ENCODE results near the gene MRPS7.

Gene MRPS7

DNA sequence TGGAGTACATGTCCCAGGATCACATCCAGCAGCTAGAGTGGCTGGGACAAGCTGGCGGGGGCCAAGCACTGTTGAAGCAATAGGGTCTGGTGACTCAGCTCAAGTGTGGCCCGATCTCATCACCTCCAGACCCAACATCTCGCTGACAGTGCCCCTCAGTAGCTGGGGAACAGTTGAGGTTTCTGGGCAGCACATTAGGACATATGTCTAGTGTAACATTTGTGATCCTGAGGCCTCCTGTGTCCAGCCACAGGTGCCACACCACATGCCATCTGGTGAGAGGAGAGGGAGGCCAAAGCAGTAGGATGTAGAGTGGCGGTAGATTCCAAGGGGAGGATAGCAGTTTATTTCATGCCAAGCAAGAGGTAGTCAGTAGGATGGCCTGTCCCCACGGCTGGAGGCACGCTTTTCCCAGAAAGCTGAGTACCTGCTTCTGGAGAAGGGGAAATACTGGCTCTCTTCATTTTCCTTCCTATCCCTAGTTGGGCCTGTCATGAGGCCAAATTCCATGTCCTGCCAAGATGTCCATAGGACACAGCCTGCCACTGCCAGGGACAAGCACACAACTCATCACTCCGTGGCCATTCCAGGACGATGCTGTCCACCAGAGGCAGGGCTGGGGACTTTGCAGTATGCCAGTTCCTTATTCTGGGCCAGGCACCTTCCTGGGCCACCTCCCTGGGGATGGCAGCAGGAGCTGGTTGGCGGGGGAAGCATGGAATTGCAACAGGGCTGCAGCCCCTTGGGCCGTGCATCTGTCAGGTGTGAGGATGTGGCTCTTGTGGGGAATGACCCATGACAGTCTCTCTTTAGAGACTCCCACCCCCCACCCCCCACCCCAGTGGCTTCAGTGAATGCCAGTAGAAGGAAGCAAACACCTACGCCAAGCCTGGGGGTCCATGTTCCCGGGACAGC is 24.3 kb upstream of the MRPS7 start:
- TF ChIP-seq CTCF (IDR thresholded peaks at IDR 0.05): no peak
- Histone ChIP-seq H3K4me1 (ENCODE audit: control insufficient read depth in 1 of 2, insufficient read depth in 1 of 2, low read depth in 1 of 2, low read length in 1 of 2) (no peaks in the 10 kb centered on the region), H3K27ac (no peak overlapping the region), H3K9me3 (no peaks in the 10 kb centered on the region), H3K36me3 (peaks cover 95% of the 10 kb centered on the region), H3K27me3 (no peaks in the 10 kb centered on the region), H3K4me3 (ENCODE audit: low read depth in 1 of 2, low read length in 1 of 2) (no peak overlapping the region)

DNA sequence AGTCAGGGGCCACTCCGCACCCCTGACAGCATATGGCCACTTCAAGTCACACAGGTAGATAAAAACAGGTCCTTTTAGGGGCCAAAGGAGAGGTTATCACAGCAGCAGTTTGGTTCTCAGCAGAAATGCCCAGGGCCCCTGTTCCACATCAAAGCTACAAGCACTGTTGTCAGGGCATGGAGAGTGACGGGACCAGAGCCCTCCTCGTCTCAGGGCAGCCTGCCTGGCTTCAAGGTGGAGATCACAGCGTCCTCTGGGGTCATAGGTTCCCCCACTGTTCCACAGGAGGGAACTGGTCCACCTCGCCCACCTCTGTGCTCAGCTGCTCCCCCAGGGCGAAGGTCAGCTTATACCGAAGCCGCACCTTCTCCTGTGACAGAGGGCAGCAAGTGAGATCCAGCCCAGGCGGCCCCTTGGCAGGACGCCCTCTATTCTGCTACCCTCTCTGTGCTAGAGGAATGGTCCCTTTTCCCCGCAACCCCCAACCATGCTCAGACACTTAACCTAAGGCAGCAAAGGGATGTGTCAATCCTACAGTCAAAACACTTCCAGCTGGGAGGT is 23.6 kb upstream of the MRPS7 start:
- H3K4me1 ChIP-seq (ENCODE audit: control insufficient read depth in 1 of 2, insufficient read depth in 1 of 2, low read depth in 1 of 2, low read length in 1 of 2): no peaks in the 10 kb centered on the region
- no peaks in the 10 kb centered on the region for H3K9me3 ChIP-seq
- H3K27me3 ChIP-seq: no peaks in the 10 kb centered on the region
- H3K36me3 ChIP-seq: peaks cover 95% of the 10 kb centered on the region
- H3K27ac ChIP-seq: peak overlapping the region; percentile 17
- H3K4me3 ChIP-seq (ENCODE audit: low read depth in 1 of 2, low read length in 1 of 2): no peak overlapping the region
- no peak for TF ChIP-seq CTCF (IDR thresholded peaks at IDR 0.05)

DNA sequence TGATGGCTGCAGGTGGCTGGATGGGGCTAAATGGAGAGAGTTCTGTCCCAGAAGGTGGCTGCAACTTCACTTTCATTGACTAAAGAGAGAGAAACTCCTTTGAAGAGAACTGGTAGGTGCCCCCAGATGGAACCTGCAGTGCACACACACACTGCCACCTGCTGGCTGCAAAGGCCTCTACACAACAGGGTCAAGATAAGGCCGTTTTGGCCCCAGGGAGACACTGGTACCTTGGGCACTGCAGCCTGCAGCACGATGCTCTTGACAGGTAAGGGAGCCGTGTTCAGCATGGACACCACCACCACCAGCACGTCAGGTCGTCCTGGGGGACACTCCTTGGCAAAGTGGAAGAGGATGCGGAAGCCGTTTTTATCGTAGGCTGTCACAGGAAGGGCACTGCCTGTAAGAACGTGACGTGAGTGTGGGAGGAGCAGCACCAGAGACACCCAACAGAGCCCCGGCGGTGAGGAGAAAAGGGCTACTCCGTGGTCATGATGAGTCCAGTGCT is 22.9 kb upstream of the MRPS7 start:
- Histone ChIP-seq H3K27ac (peak overlapping the region; percentile 17), H3K36me3 (peaks cover 98% of the 10 kb centered on the region), H3K9me3 (no peaks in the 10 kb centered on the region), H3K4me3 (ENCODE audit: low read depth in 1 of 2, low read length in 1 of 2) (no peak overlapping the region), H3K27me3 (no peaks in the 10 kb centered on the region), H3K4me1 (ENCODE audit: control insufficient read depth in 1 of 2, insufficient read depth in 1 of 2, low read depth in 1 of 2, low read length in 1 of 2) (peaks cover 0 to under 1% of the 10 kb centered on the region in 2 experiments)
- peak; percentile 67 for TF ChIP-seq CTCF (IDR thresholded peaks at IDR 0.05)

- H3K4me1 ChIP-seq (ENCODE audit: control insufficient read depth in 1 of 2, insufficient read depth in 1 of 2, low read depth in 1 of 2, low read length in 1 of 2): peaks cover 5 to 6% of the 10 kb centered on the region in 2 experiments
- peak overlapping the region; percentile 17 for H3K27ac ChIP-seq
- no peaks in the 10 kb centered on the region for H3K27me3 ChIP-seq
- no peak overlapping the region for H3K4me3 ChIP-seq (ENCODE audit: low read depth in 1 of 2, low read length in 1 of 2)
- peaks cover 99% of the 10 kb centered on the region for H3K36me3 ChIP-seq
- no peaks in the 10 kb centered on the region for H3K9me3 ChIP-seq
- TF ChIP-seq CTCF (IDR thresholded peaks at IDR 0.05): no peak
Observed at GRCh38 chr17:75239214-75239613, 22.5 kb upstream of the MRPS7 start.

DNA sequence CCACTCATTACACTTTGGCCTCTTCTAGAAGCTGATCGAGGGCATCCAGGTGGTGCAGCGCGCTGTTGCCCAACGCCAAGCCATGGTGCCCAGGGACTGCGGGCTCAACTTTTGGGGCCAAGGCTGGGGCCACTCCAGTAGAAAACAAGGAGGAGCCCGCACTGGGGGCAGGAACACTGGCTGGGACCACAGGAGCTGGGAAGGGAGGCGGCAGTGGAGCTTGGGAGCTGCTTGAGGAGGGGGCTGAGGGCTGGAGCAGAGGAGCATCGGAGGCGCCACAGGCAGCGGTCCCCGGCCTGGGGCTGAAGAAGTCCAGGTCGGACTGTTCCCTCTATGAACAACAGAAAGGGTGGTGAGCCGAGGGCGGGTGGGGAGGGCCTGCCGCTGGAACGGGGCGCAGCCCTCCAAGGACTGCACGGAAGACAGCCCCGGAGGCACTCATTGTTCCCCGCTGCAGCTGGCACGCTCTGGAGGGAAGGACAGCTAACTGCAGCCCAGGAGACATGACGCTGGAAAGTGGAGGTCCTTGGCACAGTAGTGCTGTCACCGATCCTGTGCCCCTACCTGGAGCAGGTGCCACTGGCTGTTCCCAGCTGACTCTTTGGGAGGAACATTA is 21.8 kb upstream of the MRPS7 start:
- H3K4me3 ChIP-seq (ENCODE audit: low read depth in 1 of 2, low read length in 1 of 2): no peak overlapping the region

More for the DNA sequence above, 21.8 kb upstream of the MRPS7 start:
- no peaks in the 10 kb centered on the region for H3K27me3 ChIP-seq
- H3K9me3 ChIP-seq: no peaks in the 10 kb centered on the region
- no peak overlapping the region for H3K27ac ChIP-seq
- peaks cover 92% of the 10 kb centered on the region for H3K36me3 ChIP-seq
- H3K4me1 ChIP-seq (ENCODE audit: control insufficient read depth in 1 of 2, insufficient read depth in 1 of 2, low read depth in 1 of 2, low read length in 1 of 2): peaks cover 11 to 12% of the 10 kb centered on the region in 2 experiments
- TF ChIP-seq CTCF (IDR thresholded peaks at IDR 0.05): no peak

All from neutrophil (primary cell).